Chondrocyte (in vitro differentiated cells): ENCODE measurements around the gene SLC44A1. TPM values are rescaled to one million over a fixed set of nuclear protein-coding genes. Genes with fewer than 3 reads are reported as not detected.

ENCODE experiments used
- DNase-seq: peaks from one replicate; pipeline ENCODE4 v3.0.0; 2021; ENCODE audit warnings: mixed read lengths, low spot score
- H3K27ac Mint-ChIP-seq: one replicate; pipeline ENCODE4 v1.8.0; 2021; ENCODE audit warnings: mild to moderate bottlenecking, moderate library complexity, mixed read lengths; ENCODE audit not compliant: unreplicated experiment
- H3K27me3 Mint-ChIP-seq: 2 replicates; pipeline ENCODE4 v1.8.0; 2021; ENCODE audit warnings: low read depth, mixed read lengths
- H3K36me3 Mint-ChIP-seq: 2 replicates; pipeline ENCODE4 v1.8.0; 2021; ENCODE audit warnings: low read depth, mixed read lengths
- H3K4me1 Mint-ChIP-seq: 2 replicates; pipeline ENCODE4 v1.8.0; 2021; ENCODE audit warnings: low read depth, mild to moderate bottlenecking, mixed read lengths
- H3K4me3 Mint-ChIP-seq: one replicate; pipeline ENCODE4 v1.8.0; 2021; ENCODE audit warnings: mild to moderate bottlenecking, moderate library complexity, mixed read lengths; ENCODE audit not compliant: unreplicated experiment
- H3K9me3 Mint-ChIP-seq: 2 replicates; pipeline ENCODE4 v1.8.0; 2021; ENCODE audit warnings: low read depth, mixed read lengths
- total RNA-seq: library from RNA; stranded (reverse); gene quantifications from 3 replicates; pipeline ENCODE4 v1.2.1, GENCODE V29; 2021
- TF ChIP-seq, protein P1 (sequence below): fragments of 200-600 bp; sonication (generic); IDR thresholded peaks from 2 replicates; pipeline ENCODE4 v1.5.0; 2021; ENCODE audit warnings: antibody characterized with exemption, mild to moderate bottlenecking, moderate library complexity

The SLC44A1 gene
- total RNA-seq, 1 donor from 2014 or later = 17.1 TPM

DNA sequence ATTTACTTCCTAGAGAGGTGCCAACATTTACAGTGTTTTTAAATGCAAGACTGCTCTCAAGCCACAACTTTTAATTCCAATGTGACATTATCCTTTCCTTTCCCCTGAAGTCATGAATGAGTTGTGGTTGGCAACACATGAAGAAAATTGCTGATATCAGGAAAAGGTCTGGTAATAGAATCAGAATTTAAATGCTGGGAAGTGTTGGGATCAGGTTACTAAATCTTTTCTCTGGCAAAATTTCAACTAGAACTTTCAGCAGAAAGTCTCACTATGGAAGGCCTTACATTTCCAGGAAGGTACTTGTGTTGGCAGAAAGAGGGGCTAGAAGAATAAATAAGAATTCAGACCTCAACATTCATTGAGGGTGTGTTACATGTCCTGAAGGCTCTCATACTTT is 10.6 kb upstream of the SLC44A1 start:
- Mint-ChIP-seq H3K36me3 (no peaks in the 10 kb centered on the region), H3K27ac (peak overlapping the region; percentile 6), H3K4me1 (peaks cover 5% of the 10 kb centered on the region), H3K27me3 (peaks cover 4% of the 10 kb centered on the region), H3K4me3 (no peak overlapping the region), H3K9me3 (no peaks in the 10 kb centered on the region)
- DNase-seq = no peak
- TF ChIP-seq, protein P1, sequence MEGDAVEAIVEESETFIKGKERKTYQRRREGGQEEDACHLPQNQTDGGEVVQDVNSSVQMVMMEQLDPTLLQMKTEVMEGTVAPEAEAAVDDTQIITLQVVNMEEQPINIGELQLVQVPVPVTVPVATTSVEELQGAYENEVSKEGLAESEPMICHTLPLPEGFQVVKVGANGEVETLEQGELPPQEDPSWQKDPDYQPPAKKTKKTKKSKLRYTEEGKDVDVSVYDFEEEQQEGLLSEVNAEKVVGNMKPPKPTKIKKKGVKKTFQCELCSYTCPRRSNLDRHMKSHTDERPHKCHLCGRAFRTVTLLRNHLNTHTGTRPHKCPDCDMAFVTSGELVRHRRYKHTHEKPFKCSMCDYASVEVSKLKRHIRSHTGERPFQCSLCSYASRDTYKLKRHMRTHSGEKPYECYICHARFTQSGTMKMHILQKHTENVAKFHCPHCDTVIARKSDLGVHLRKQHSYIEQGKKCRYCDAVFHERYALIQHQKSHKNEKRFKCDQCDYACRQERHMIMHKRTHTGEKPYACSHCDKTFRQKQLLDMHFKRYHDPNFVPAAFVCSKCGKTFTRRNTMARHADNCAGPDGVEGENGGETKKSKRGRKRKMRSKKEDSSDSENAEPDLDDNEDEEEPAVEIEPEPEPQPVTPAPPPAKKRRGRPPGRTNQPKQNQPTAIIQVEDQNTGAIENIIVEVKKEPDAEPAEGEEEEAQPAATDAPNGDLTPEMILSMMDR = no peak

GRCh38 chr9:105236261-105236660 is 8.2 kb upstream of the SLC44A1 start:
- TF ChIP-seq, protein P1 = no peak
- DNase-seq = no peak
- Mint-ChIP-seq H3K9me3 (no peaks in the 10 kb centered on the region), H3K4me1 (peaks cover 5% of the 10 kb centered on the region), H3K27me3 (peaks cover 19% of the 10 kb centered on the region), H3K36me3 (no peaks in the 10 kb centered on the region), H3K27ac (no peak overlapping the region), H3K4me3 (no peak overlapping the region)

GRCh38 chr9:105237246-105237645 is 7.2 kb upstream of the SLC44A1 start:
- TF ChIP-seq, protein P1 = no peak
- Mint-ChIP-seq H3K4me3 (no peak overlapping the region), H3K27me3 (peaks cover 24% of the 10 kb centered on the region), H3K9me3 (no peaks in the 10 kb centered on the region), H3K27ac (no peak overlapping the region), H3K36me3 (no peaks in the 10 kb centered on the region), H3K4me1 (peaks cover 5% of the 10 kb centered on the region)
- no peak for DNase-seq

DNA sequence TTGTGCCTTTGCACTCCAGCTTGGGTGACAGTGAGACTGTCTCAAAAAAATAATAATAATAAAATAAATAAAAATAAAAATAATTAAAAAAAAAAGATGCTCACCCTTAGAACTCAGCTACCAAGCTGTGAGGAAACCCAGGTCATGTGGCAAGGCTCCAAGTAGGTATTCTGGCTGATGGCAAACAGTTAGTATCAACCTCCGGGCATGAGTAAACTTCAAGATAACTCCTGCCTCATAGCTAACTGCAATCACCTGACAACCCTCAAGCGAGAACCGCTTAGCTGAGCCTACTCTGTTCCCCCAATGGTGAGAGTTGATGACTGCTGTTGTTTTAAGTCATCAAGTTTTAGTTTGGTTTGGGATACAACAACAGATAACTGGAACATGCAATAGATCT is 6.1 kb upstream of the SLC44A1 start:
- Mint-ChIP-seq H3K9me3 (no peaks in the 10 kb centered on the region), H3K27me3 (peaks cover 24% of the 10 kb centered on the region), H3K27ac (no peak overlapping the region), H3K36me3 (no peaks in the 10 kb centered on the region), H3K4me3 (no peak overlapping the region), H3K4me1 (peaks cover 14% of the 10 kb centered on the region)
- DNase-seq = no peak
- TF ChIP-seq, protein P1 = no peak

DNA sequence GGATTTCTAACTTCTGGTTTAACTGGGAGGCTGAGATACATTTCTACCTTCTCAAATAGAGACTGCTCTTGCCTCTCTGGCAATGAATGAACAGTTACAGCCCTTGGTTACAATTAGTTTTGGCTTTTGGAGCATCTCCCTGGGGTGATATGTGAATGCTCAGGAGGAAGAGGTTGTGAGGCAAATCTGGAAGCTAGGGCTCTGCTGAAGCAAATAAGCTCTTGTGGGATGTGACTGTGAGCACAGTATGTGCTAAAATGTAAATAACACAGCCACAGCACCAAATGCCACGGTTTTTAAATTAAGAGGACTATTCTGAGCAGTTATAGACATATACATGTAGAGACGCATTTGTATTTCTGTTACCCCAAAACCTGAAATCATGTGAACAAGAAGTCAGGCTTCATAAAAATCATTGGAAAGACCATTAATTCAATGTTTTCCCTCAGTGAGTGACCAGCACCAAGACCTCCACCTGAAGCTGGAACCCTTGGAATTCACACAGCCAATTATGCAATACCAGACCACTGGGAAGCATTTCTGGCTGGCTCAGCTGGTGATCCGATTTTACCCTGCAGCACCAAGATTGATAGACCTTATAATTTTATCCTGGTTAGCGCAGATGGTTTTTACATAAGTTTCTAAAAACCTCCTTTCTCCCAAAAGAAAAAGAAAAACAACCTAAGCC is 3.0 kb upstream of the SLC44A1 start:
- TF ChIP-seq, protein P1 = no peak
- no peak overlapping the region for H3K4me3 Mint-ChIP-seq
- no peak overlapping the region for H3K27ac Mint-ChIP-seq
- H3K9me3 Mint-ChIP-seq = no peaks in the 10 kb centered on the region
- no peaks in the 10 kb centered on the region for H3K36me3 Mint-ChIP-seq
- H3K4me1 Mint-ChIP-seq = peaks cover 26% of the 10 kb centered on the region
- H3K27me3 Mint-ChIP-seq = peaks cover 24% of the 10 kb centered on the region
- DNase-seq = no peak
